ENCODE data around the gene PTGER2. TPM values are rescaled to one million over a fixed set of nuclear protein-coding genes. Genes with fewer than 3 reads are reported as not detected.

Gene PTGER2
- total RNA-seq, 1 experiment from 2014 or later: 0.57 TPM

GRCh38 chr14:52354242-52354641, 40.1 kb downstream of the PTGER2 start (continued):
- TF ChIP-seq REST (IDR thresholded peaks at IDR 0.05; ENCODE audit: low read depth): no peak
- no peak for TF ChIP-seq MAX (IDR thresholded peaks at IDR 0.05)
- TF ChIP-seq CTCF (IDR thresholded peaks at IDR 0.05 in 2 of 3, conservative IDR thresholded peaks at IDR 0.05 in 1 of 3; ENCODE audit: borderline replicate concordance in 1 of 3, insufficient read depth in 1 of 3, low read depth in 2 of 3, low read length in 2 of 3): no peak
- TF ChIP-seq SRF (IDR thresholded peaks at IDR 0.05; ENCODE audit: low read depth): no peak
- no peak for TF ChIP-seq ATF3 (IDR thresholded peaks at IDR 0.05)
- TF ChIP-seq EZH2 (IDR thresholded peaks at IDR 0.05): no peak
- TF ChIP-seq JUND (IDR thresholded peaks at IDR 0.05): no peak
- TF ChIP-seq CEBPB (IDR thresholded peaks at IDR 0.05; ENCODE audit: low read depth): no peak

- BruUV-seq (replicated peaks): no TSS peak
- no peak overlapping the region for H3K4me3 ChIP-seq (replicated peaks in 1 of 2; ENCODE audit: low read depth in 1 of 2, low read length in 2 of 2)
Measured at GRCh38 chr14:52355016-52355431, 40.9 kb downstream of the PTGER2 start.

More at GRCh38 chr14:52355016-52355431, 40.9 kb downstream of the PTGER2 start:
- ChIA-PET RAD21 (ENCODE audit: low non-redundant PET in 1 of 2, low total read pairs in 2 of 2, uncharacterized antibody in 2 of 2, unreplicated experiment in 2 of 2) (no interaction called here), CTCF (no interaction called here), POLR2A (no interaction called here)
- H3K9me3 ChIP-seq (ENCODE audit: control insufficient read depth in 1 of 2, insufficient read depth in 1 of 2, low read depth in 1 of 2, low read length in 2 of 2): no peaks in the 10 kb centered on the region
- TF ChIP-seq SRF (IDR thresholded peaks at IDR 0.05; ENCODE audit: low read depth): no peak
- TF ChIP-seq REST (IDR thresholded peaks at IDR 0.05; ENCODE audit: low read depth): no peak
- TF ChIP-seq RAD21 (IDR thresholded peaks at IDR 0.05; ENCODE audit: low read depth): no peak
- no peak for TF ChIP-seq POLR2A (IDR thresholded peaks at IDR 0.05; ENCODE audit: borderline replicate concordance, extremely low read depth, insufficient read depth, insufficient read length)
- TF ChIP-seq CEBPB (IDR thresholded peaks at IDR 0.05; ENCODE audit: low read depth): no peak
- no peak for TF ChIP-seq YY1 (IDR thresholded peaks at IDR 0.05; ENCODE audit: extremely low read depth, insufficient replicate concordance, low read depth, low read length)
- no peak for TF ChIP-seq POLR2AphosphoS5 (IDR thresholded peaks at IDR 0.05; ENCODE audit: low read depth, low read length)
- no peak for TF ChIP-seq ATF3 (IDR thresholded peaks at IDR 0.05)
- TF ChIP-seq TCF7L2 (IDR thresholded peaks at IDR 0.05; ENCODE audit: borderline replicate concordance, extremely low read depth, insufficient read depth, insufficient read length): no peak
- TF ChIP-seq MAX (IDR thresholded peaks at IDR 0.05): no peak
- no peak for TF ChIP-seq ZNF274 (IDR thresholded peaks at IDR 0.05; ENCODE audit: low read depth, low read length)
- H3K4me2 ChIP-seq (ENCODE audit: low read length): no peak overlapping the region
- H4K20me1 ChIP-seq (ENCODE audit: insufficient read depth): no peaks in the 10 kb centered on the region
- DNase-seq (ENCODE audit: low read depth, low spot score) (no peak), ATAC-seq (no peak)
- 0 out of 2 replicates have a peak, but pooled peaks cover 5% of the 10 kb centered on the region for H3K9me2 ChIP-seq (ENCODE audit: insufficient read depth)
- no peaks in the 10 kb centered on the region for H3K36me3 ChIP-seq (ENCODE audit: control insufficient read depth in 1 of 2, insufficient read depth in 2 of 2, low read length in 2 of 2)
- no peaks in the 10 kb centered on the region for H3K79me2 ChIP-seq (ENCODE audit: insufficient read depth, low read length)
- intact Hi-C loops (cut with micrococcal nuclease): no loop called here
- H3K27me3 ChIP-seq (ENCODE audit: insufficient read depth, low read length): no peaks in the 10 kb centered on the region
- peaks cover 0 to 8% of the 10 kb centered on the region in 2 experiments; a peak in 1 of 4 replicates for H3K4me1 ChIP-seq (ENCODE audit: control insufficient read depth in 1 of 2, insufficient read depth in 2 of 2, low read length in 2 of 2)
- no peak overlapping the region for H2AFZ ChIP-seq (ENCODE audit: low read depth, low read length, poor library complexity, severe bottlenecking)
- no peak overlapping the region for H3K27ac ChIP-seq (ENCODE audit: low read depth, low read length)
- H3K9ac ChIP-seq (ENCODE audit: low read length): no peak overlapping the region
